SH-SY5Y (cell line): Measurements from ENCODE around the gene ABCC4.

ENCODE experiments used
- GATA2 ChIP-seq: IDR thresholded peaks from 2 replicates; pipeline ENCODE4 v1.6.1; 2011; ENCODE audit warnings: mild to moderate bottlenecking, low read depth, low read length
- GATA3 ChIP-seq: IDR thresholded peaks from 2 replicates; pipeline ENCODE4 v1.6.1; 2011; ENCODE audit warnings: low read depth, mild to moderate bottlenecking, low read length, moderate library complexity

Gene ABCC4

DNA sequence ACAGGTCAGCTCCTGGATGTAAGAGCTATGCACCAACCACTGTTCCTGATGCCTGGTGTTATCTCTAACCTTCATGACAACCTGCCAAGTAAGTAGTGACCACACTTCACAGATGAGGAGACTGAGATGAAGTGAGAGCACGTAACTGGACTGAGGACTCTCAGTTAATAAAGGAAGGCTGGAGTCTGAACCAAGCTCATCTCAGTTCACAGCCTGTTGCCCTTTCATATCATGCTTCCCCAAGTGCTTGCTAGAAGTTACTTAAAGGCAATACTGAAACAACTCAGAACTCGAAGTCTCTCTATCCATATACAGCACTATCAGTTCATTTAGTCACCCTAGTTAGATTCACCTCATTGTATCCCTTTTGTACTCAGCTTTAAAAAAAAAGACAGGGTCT, 119.7 kb downstream of the ABCC4 start:
- TF ChIP-seq GATA3 (no peak), GATA2 (no peak)

DNA sequence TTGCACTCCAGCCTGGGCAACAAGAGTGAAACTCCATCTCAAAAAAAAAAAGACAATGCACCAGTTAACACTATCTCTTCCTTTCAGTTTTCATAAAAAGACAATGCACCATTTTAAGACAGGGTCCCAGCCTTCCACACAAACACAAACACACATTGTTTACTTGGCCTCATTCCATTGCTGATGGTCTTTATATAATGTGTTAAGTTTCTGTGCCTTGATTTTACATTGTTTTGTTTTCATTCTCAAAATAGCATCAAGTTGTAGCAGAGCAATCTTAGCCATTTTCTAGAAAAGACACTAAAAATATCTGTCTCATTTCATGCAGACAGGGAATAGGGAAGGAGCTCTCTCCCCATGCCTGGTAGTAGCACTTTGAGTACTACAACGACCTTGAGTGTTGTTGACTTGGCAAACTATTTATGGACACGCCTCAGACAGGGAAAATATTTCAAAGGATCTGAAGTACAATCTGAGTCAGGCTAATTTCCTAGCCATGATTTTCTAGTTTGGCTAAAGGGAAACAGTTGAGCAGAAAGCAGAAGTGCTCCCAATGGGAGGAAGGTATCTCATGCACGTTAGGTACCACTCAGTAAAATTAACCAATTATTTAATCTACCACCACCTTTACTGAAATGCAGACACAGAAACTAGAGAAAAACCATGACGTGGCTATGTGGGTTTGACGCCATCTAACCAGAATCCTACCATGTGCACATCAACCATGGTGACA, 120.6 kb downstream of the ABCC4 start:
- TF ChIP-seq GATA2 (no peak), GATA3 (no peak)

DNA sequence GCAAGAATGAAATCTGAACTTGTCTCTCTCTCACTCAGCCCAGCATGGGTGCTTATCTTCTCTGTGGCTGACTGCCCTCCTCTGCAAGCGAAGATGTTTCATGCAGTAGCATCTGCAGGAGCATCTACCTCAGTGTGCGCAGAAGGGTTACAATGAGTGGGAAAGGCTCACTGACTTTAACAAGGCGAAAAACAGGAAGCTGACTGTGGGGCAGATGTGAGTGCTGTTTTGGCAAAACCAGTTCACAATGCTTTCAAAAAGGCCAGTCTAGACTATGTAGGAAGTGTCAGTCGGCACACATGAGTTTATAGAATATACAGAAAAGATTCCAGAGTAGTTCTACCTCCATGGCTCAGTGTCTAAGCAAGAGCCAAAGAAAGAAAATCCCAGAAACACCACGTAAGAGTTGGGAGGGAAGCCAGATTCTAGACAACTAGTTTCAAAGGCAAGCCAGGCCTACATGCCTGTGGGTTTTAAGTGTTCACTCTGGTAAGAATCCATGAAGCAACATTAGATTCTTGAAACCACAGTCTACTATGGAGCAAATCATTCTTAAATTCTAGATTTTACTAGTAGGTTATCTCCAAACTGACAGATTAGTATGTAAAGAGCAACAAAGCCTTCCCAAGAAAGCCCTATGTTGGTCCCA, 124.5 kb downstream of the ABCC4 start:
- no peak for TF ChIP-seq GATA3
- TF ChIP-seq GATA2 = no peak

- no peak for TF ChIP-seq GATA3
- no peak for TF ChIP-seq GATA2
Observed at GRCh38 chr13:95174517-95174916, 126.7 kb downstream of the ABCC4 start.

DNA sequence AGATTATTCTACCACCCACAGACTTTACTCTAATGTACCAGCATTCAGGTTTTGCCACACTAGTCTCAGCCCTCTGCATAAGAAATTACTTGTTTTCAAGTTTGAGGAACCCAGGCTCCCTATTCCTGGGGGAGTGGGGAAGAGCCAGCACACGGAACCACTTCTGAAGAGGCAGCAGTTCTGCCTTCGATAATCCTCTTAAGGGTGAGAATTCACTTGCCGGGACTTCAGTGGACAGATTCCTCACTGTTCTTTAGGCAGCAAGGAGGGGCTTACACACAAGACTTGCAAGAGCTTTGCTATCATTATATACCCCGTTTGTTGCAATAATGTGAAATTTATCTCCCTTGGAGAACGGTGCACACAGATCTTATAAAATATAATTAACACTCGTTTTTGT, 133.1 kb downstream of the ABCC4 start:
- no peak for TF ChIP-seq GATA3
- no peak for TF ChIP-seq GATA2

GRCh38 chr13:95164830-95165229, 136.4 kb downstream of the ABCC4 start:
- no peak for TF ChIP-seq GATA2
- TF ChIP-seq GATA3 = no peak

- TF ChIP-seq GATA3 = no peak
- TF ChIP-seq GATA2 = no peak
Observed at GRCh38 chr13:95160112-95160906, 140.9 kb downstream of the ABCC4 start.

DNA sequence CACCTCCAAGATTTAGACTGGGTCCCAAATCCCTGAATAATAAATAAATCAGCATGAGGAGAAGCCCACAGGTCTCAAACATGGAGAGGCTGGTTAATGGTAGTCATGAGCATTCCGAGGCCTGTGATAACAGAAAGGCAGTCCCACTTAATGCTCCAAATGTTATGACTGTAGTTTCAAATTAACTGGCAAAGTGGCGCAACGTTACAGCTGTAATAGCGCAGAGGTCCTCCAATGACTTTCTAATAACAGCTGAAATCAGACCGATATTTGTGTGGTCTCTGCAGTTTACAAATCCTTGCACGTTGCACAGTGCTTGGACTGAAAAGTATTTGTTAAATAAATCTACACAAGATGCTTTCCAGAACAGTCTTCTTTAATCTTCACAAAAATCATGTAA, 141.8 kb downstream of the ABCC4 start:
- TF ChIP-seq GATA2 (no peak), GATA3 (no peak)

GRCh38 chr13:95156208-95156607, 145.0 kb downstream of the ABCC4 start:
- TF ChIP-seq GATA3 = no peak

DNA sequence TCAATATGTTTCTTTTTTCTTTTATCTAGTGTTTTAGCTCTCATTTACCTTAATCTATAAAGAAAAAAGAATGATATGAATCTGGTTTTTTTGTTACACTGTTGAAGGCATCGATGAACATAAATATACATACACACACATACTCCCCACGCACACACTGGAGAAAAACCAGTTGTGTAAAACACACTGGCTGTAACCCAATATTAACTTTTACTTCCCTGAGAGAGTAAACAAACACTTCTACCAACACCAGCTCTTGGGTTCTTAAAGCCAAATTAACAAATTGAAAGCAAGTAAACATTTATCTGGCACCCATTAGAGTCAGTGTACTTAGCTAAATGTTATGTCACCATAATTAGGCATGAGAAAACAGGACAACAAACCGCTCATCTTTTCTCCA, 145.7 kb downstream of the ABCC4 start:
- TF ChIP-seq GATA2 (no peak), GATA3 (no peak)

- no peak for TF ChIP-seq GATA2
- TF ChIP-seq GATA3 = no peak
Observed at GRCh38 chr13:95155093-95155492, 146.2 kb downstream of the ABCC4 start.

DNA sequence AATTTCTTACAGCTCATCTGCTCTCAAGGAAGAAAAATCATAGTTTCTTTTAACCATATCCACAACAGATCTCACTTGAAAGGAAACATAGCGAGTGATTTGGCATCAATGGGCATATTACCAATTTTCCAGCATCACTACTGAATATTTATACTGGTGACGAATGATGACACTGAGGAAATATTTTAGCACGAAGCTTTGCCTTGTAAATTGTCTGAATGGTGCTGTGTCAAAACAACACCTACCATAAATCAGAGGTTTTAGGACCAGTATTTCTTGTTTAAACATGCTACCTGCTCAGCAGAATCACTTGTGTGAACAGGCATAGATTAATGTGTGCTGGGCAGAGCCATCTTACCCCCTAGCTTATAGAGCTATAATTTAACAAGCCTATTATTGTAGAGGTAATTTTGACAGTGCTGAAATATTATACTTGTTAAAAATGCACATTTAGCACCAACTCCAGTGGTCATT, 146.8 kb downstream of the ABCC4 start:
- TF ChIP-seq GATA2 = no peak
- no peak for TF ChIP-seq GATA3

DNA sequence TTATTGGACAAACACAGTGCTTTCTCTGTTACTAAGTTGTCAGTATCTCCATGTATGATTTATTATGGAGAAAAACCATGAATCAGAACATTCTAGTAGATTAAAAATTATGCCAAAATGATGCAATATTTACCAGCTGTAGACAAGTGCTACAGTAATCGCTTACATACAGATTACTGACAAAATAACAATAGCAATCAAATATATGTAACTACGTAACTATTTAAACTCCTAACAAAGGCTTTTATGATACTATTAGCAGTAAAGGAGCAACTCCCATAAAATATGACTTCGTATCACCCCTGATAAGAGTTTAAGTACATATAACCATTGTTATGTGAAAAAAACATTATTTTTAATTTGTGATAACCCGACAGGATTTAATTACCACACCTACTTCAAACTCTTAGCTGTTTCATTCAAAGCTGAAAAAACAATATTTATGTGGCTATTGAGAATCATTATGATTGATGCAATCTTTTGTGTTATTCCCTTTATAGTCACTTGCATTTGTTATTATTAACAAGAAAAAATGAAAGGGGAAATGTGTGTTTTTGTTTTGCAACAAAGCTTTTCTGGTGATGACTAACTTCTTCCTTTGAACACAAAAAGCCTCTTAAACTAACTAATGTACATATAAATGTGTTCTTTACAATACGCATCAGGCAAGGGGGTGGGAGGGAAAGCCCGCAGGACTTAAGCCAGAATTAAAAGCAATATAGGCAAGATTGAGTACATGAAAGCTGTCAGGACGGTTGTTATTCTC, 147.4 kb downstream of the ABCC4 start:
- TF ChIP-seq GATA3 = no peak
- TF ChIP-seq GATA2 = no peak
